Lower leg skin (tissue), 3 donors: Measurements from ENCODE around the gene FPR1.

ENCODE experiments used
- POLR2A ChIP-seq, 2 donors: fragments of 450-650 bp; IDR thresholded peaks; one replicate each; pipeline ENCODE4 v1.6.1; 2016 to 2017; ENCODE audit warnings: antibody characterized with exemption in 2 of 2, mild to moderate bottlenecking in 1 of 2, moderate library complexity in 1 of 2
- TF ChIP-seq, protein P1 (sequence below), 3 donors: fragments of 450-650 bp; IDR thresholded peaks; one replicate each; pipeline ENCODE4 v1.5.1; 2016; ENCODE audit warnings: antibody characterized with exemption in 3 of 3, mild to moderate bottlenecking in 3 of 3, moderate library complexity in 2 of 3

DNA sequence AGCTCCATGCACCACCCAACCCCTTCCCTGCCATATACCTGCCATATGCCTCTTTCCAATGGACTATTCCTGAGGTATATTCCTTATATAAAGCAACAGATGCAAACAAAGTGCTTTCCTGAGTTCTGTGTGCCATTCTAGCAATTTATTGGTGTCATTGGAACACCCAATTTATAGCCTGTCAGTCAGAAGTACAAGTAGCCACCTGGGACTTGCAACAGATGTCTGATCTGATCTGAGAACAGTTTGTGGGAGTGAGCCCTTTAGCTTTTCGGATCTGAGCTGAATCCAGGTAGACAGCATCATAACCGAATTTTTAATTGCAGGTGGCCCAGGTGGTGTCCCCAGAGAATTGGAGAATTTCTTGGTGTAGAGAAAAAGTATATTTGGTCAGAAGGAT, 42.3 kb upstream of the FPR1 start:
- TF ChIP-seq, protein P1, sequence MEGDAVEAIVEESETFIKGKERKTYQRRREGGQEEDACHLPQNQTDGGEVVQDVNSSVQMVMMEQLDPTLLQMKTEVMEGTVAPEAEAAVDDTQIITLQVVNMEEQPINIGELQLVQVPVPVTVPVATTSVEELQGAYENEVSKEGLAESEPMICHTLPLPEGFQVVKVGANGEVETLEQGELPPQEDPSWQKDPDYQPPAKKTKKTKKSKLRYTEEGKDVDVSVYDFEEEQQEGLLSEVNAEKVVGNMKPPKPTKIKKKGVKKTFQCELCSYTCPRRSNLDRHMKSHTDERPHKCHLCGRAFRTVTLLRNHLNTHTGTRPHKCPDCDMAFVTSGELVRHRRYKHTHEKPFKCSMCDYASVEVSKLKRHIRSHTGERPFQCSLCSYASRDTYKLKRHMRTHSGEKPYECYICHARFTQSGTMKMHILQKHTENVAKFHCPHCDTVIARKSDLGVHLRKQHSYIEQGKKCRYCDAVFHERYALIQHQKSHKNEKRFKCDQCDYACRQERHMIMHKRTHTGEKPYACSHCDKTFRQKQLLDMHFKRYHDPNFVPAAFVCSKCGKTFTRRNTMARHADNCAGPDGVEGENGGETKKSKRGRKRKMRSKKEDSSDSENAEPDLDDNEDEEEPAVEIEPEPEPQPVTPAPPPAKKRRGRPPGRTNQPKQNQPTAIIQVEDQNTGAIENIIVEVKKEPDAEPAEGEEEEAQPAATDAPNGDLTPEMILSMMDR (IDR thresholded peaks at IDR 0.05) = no peak
- no peak for TF ChIP-seq POLR2A (IDR thresholded peaks at IDR 0.05)
